GM18858 (cell line): Measurements from ENCODE around the gene PCDHB10.

ENCODE experiments used
- ATAC-seq: cut with Tn5 transposase; IDR thresholded peaks from one replicate; pipeline ENCODE4 v1.9.1; 2021; ENCODE audit not compliant: unreplicated experiment

Gene PCDHB10

GRCh38 chr5:141236516-141237313 is 44.6 kb downstream of the PCDHB10 start:
- ATAC-seq: no peak

- no peak for ATAC-seq
These were observed 49.3 kb downstream of the PCDHB10 start for GRCh38 chr5:141241496-141241895.
